HG03064 (cell line): ENCODE results near the gene NECTIN1.

Source experiments
- ATAC-seq: cut with Tn5 transposase; IDR thresholded peaks from one replicate; pipeline ENCODE4 v1.9.1; 2021; ENCODE audit warnings: low read depth; ENCODE audit not compliant: unreplicated experiment

Gene NECTIN1

DNA sequence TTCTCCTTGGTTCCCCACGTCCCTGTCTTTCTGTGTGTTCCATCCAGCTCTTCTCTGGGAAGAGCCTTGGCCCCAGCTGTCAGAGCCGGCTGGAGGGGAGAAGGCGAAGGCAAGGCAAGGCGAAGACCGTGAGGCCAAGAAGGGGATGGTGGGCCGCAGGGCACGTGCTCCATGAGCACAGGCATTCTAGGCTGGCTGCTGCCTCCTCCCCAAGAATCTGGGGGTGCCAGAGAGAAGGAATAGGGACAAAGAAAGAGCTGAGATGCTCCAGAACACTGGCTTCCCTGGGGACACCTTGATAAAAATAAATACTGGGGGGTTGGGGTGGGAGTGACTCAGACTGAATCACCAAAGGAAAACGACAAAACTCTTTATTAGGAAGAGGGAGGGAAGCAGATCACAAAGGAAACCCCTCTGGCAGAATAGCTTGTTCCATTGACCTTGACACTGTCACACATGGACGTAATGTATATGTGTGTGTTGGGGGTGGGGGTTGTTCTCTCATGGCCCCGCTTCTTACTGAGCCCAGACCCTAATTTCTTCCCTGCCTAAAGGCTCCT, 52.5 kb downstream of the NECTIN1 start:
- ATAC-seq = no peak

DNA sequence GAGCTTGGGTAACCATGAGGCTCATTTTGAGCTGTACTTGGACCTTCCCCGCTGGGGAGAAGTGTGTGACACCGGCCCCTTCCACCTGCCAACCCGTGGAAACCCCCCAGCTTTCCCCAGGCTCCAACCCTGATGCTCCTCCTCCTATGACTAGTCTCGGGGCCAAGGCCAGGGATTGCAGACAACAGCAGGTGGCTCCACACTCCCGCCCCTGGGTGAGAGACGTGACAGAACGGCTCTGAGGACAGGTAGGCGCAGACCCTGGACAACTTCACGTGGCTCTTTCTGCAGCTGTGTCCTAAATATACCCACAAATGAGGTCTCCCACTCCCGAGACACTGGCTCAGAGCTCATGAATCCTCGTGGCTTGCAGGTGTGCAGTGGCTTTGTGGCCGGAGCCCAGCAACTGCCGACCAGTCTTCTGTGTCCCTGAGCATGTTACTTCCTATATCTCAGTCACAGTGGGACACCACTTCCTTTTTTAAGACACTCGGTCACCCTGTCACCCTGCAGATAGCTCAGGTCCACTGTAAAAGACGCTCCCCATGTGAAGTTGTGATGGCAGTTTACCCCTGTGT, 55.2 kb downstream of the NECTIN1 start:
- peak; percentile 84 for ATAC-seq

DNA sequence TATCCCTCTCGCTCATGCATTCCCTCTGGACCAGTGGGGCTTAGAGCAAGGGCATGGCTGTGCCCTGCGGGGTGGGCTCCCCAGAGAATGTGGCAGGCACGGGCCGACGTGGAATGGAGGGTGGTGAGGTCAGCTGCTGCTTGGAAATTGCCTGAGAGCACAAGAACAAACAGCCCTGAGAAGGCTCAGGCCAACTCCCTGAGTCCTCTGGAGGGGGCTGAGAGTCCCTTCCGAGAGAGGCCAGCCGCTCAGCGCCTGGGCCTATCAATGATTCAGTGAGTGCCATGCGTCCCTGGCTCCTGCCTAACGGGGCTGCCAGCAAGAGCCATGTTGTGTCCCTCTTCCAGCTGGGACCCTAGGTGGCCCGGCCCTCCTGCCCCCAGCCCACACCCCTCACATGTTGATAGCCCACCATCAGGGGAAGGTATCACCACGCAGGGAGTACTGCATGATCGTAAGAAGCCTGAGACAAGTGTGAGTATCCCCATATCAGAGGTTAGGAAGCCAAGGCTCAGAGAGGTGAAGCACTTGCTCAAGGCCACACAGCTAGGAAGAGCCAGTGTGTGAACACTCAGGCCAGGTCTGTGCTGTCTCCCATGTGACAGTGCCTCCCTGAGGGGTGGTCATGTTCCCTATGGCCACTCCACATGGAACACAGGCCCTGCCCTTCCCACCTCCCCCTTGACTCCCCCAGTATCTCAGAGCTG, 55.8 kb downstream of the NECTIN1 start:
- no peak for ATAC-seq

DNA sequence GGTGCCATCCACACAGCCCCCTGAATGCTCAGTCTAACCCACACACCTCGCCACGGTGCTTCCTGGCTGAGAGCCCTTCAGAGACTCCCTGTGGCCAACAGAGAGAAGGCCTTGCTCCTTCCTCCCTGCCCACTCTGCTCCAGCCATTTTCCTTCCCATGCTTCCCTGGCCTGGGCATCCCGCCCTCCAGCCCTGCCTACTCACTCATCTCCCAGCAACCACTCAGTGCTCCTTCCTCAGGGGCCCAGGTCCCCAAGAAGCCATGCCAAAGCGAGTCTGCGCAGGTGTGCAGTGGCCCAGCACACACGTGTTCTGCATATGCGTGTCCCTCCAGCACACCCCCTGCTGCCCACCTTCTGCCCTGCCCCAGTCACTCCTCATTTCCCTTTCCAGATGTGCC, 56.4 kb downstream of the NECTIN1 start:
- no peak for ATAC-seq

DNA sequence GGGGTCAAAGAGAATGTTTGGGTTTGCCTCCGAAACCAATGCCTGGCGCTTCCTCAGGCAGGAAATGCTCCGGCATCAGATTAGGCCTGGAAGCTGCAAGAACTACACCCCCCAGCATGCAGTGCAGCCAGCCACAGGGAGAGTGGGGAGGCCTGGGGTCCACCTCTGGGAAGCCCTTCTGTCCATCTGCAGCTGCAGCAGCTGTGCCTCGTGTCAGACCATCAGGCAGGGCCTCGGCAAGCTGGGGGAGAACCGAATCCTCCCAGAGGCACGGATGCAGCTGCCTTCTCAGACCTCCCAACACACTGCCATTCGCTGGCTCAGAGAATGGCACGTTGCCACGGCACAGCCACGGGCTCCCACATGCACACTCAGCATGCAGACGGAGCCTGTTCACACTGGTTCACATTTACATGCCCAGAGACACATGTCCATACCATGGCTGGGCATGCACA, 57.4 kb downstream of the NECTIN1 start:
- no peak for ATAC-seq

DNA sequence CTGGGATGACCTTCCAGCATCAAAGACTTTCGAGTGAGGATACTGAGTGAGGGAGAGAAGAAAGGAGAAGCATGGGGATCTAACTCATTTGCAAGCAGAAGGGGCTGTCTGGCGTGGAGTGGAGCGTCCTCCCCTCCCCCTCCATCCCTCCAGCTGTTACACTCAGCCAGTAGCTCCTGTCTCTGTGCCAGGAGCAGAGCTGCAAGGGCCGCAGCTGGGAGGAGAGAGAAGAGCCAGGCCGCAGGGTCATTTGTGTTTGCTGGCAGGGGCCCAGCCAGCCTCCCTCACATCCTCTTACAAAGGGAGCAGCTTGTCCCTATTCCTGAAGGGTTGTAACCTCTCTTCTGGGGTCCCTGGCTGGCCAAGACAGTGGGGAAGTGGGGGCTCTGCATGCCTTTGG, 57.9 kb downstream of the NECTIN1 start:
- ATAC-seq = no peak

DNA sequence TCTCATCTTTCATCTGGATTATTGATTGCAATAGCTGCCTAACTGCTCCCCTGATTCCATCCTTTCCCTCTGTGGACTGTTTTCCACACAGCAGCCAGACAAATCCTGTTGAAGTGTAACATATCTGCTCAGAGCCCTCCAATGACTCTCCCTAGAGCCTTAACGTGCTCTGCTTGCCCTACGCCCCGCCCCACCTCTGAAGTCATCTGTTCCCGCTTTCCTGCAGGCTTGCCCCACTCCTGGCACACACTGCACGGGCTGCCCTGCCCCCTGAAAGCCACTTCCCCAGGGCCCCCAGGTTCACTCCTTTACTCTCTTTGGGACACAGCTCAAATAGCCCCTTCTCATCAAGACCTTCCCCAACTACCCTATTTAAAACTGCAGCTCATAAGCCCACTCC, 59.5 kb downstream of the NECTIN1 start:
- ATAC-seq = no peak

DNA sequence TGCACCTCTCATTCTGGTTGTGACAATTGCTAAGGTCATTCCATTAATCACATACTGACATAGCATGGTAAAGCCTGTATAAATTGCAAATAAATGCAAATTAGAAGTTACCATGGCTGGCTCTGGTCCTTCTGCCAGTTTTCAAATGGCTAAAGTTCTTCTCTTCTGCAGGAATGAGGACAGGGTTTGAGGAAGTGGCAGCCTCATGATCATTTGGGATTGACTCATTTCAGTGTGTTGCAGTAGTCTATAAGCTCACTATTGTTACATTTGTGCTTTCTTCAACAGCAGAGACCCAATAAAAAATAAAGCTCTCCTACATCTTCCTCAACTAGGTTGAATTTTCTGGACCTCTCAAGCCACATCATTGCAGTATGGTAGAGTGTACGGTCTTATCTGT, 60.3 kb downstream of the NECTIN1 start:
- ATAC-seq = no peak

DNA sequence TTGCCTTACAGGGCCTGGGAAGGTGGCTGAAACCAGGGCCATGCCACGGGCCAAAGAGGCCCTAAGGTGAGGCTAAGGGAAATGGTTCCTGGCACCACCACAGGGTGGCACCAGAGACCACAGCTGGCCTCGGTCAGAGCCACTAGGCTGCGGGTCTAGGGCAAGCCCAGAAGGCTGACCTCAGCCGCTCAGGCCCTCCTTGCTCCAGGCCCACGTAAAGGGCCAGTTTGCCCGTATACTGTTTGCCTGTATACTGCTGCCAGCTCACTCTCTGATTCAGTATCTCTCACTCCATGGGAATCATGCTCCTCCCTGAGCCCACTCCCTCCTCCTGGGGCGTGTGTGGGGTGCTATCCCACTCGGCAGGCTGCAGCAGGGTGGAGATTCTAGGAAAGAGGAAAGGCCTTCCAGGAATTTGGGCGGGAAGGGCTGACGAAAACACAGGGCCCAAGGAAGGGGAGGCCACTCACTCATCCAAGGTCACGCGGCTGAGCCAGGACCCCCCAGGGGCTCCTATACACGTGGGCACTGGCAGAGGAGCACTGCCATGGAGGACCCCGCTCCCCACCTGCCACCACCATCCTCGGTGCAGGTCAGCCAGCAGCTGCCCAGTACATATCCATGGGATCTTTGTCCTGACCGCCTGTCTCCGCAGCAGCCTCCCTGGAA, 62.4 kb downstream of the NECTIN1 start:
- ATAC-seq = peak; percentile 62

DNA sequence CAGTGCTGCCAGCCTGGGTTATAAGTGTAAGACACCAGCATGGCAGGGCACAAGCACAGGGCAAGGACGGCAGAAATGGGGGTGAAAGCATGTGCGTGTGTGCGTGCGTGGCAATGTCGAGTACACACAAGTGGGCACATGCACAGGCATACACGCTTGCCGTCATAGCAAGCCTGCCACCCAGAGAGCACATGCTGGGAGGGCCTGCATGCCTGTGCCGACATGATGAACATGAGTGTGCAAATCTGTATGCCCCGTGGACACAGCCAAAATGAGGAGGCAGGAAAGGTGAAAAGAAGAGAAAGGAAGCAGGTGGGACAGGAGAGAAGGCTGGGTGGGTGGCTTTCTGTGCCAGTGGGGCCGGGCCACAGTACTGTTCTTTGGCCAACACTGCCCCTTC, 62.9 kb downstream of the NECTIN1 start:
- ATAC-seq = no peak

DNA sequence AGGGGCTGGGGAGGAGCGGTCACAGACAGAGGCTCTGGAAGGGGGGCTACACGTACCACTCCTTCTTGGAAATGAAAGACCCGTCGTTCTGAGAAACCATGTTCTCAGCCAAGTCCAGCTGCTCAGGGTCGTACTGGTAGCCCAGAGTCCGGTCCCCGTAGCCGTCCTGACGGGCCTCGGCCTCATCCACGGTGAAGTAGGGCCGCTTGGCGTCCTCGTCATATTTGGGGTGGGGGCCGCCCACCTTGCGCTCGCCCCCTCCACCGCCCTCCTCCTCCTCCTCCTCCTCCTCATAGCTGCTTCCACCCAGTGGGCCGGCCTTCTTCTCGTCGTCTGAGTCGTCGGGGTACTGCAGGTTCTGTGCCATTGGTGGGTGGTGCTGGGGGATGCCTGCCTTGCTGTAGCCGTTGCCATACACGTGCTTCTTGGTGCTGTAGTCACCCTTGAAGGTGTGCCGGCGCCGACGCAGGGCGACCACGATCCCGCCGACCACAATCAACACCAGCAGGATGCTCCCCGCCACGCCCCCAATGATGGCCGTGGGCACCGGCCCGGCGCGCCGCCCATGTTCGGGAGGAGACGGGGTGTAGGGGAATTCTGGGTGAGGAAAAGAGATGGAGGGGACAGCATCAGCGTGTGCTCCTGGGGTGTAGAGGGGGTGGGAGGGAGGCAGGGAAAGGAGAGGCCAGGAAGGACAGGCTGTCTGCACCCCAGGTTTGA, 64.1 kb downstream of the NECTIN1 start:
- ATAC-seq = no peak

DNA sequence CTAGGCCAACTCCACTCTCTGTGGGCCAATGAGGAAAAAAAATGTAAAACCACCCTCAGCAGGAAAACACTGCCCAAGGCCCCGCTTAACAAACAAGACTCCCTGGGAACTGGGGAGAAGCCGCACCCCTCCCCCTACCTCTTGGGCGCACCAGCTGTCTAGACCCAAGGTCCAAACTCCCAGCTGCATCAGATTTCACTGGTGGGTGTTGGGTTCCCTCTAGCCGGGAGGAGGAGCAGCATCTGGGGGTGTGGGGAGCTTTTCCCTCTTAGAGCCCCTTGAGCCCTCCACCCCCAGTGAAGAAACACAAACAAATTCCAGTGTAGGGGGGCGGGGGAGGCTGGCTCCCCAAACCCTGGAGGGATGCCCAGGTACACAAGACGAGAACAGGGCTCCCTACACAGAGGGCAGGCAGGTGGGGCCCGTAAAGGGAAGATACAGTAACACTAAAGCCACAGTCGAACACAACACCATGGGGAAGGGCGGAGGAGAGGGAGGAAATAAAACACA, 64.9 kb downstream of the NECTIN1 start:
- ATAC-seq = no peak

DNA sequence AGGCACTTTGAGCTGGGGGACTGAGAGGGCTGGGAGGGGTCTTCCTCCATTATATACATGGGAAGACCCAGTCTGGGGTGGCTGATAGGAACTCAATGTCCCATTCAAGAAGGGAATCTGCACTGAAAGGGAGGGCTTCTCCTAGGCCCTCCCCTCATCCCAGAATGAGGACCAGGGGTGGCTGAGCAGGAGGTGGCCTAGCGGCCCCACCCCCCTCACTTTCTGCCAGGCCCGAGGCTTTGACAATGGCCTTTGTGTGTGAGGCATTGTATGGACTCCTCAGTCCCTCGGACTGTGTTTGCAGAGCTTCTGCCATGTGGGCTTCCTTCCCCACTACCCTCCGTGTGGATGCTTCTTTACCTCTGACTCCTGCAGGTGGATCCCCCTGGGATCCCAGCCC, 65.7 kb downstream of the NECTIN1 start:
- no peak for ATAC-seq

DNA sequence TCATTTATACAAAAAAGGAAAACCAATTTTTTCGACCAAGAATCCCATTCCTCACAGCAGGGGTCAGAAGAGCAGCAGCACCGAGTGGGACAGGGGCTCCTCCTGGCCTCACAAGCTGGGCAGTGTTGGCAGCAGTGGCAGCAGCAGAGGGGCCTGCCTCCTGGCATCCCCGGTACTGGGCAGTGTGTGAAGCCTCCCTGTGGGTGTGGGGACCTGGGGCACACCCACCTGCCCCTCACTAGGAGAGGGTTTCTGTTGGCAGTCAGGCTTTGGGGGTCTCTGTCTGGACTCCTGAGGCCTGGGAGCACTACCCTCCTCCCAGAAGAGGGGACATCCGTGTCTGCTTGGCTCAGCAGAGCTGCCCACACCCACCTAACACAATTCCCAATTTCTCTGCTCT, 67.8 kb downstream of the NECTIN1 start:
- ATAC-seq = no peak

DNA sequence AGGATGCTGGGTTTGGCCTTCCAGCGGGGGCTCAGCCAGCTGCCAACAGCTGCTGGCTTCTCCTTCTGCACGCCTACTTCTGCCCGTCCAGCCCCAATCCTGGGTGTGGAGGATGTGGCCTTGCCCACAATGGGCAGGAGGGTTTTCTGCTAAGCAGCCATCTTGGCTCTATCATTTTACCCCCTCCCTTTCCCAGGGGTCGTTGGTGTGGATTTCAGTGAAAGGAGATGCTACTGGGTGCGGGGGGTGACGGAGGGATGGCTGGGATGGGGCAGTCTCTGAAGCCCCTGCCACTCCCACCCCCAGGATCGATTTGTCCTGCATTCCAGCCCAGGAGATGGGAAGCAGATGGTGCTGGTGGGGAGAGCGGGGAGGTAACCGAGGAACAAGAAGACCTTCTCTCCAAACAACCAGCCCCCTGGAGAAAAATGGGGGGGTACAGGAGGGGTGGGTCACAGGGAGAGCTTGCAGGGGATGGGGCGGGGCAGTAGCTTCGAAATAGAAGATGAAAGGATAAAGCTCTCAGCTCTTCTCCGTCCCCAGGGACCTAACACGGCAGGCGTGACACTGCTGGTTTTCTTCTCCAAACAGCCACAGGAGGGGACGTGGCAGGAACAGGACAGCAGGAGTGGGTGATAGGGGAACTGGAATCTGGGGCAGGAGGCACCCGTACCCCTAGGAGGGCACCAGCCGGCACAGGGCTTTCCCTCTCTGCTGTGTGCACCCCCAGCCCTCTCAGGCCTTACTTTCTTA, 68.9 kb downstream of the NECTIN1 start:
- ATAC-seq = no peak

DNA sequence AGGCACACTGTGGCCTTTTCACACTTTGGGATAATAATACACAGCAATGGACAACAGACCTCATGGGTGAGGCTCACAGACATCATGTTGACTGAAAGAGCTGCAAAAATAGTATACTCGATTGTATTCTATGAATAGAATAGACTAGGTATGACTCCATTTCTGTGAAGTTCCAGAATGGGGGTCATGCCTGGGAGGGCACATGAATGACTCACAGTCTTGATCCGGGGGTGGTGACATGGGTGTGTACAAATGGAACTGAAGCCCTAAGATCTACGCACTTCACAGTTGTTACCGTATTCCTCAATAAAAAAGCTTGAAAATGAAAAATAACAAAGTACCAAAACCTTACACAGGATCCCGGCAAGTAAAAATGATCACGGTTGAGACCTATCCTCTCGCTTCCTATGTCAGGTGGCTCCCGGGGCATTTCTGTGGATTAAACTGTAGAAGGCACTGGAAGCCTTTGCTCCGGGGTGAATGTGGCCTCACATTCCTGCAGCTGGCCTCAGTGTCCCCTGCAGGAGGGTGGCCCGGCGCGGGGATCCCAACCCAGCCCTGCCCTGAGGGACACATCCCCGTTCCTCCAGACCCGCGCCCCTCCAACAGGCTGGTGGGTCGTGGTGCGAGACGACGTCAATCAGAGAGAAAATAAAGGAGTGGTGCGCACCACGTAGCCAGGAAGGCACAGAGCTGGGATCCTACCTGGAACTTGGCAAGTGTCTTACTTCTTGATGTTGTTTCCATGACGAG, 75.9 kb downstream of the NECTIN1 start:
- ATAC-seq = no peak

DNA sequence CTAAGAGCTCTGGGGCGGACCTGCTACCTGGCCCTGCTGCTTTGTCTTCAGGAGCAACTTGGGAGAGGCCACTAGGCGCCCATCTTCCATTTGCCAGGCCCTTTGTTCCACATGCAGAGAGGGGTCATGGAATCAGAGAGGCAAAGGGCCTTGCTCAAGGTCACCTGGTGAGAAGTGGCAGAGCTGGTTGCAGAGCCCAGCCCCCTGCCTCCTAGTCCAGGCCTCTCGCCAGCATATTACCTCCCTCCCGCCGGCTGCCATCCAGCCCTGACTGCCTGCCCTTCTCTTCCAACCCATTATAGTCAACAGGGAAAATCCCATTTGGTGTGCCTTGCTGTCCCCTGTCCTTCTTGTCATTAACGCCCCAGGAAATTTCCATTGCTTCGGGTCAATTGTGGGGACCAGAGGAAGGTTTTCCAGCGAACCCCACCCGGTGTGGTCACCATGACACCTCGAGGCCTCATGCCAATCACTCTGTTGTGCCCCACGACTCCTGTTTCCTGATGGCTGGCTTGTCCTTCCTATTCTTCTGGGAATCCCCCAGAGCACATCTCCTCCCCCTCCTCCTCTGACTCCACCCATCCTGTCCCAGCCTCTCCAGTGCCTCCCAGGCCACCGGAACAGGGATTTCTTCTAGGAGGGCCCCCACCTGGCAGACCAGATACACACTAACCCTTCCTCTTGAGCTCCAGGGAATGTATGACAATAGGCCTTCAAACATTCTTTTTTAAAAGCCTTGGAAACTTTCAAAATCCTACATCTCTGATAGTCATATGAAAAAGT, 77.0 kb downstream of the NECTIN1 start:
- no peak for ATAC-seq

DNA sequence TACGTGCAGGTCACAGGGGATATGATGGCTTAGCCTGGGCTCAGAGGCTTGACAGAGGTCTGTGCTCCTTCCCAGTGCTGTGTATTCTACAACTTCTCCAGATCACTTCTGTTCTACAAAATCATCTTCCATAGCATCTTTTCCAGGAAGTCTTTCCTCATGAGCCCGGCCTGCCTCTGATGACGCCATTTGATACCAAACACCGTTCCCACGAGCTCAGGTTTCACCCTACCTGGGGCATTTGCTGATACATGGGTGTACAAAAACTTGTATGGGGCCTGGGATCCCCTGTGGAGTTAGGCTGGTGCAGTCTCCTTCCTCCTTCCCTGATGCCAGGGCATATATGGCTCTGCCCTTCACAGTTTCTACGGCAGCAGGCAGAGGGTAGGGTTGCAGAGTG, 78.7 kb downstream of the NECTIN1 start:
- ATAC-seq = no peak

DNA sequence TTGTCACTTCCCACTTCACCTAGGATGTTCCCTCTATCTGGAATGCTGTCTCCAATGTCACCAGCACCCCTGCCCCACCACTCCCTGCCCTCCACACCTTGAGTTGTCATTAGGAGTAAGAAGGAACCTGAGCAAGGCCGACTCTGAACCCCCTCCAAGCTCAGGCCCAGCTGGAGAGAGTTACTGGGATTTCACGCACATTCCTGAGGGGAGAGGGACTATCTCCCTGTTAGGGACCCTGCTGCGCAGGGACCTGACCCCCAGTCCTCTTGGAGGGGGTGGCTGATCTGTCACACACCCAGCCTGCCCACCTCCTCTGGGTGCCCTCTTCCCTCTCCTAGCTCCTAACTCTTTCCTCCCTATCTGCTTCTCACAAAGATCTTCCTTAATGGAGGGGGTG, 81.7 kb downstream of the NECTIN1 start:
- no peak for ATAC-seq
